ENCODE data around the gene ATP5ME.

GRCh38 chr4:709348-709747 lies 35.3 kb upstream of the ATP5ME start:
- no peak for TF ChIP-seq POLR2A (IDR thresholded peaks at IDR 0.05)
- TF ChIP-seq CTCF (IDR thresholded peaks at IDR 0.05 in 4 of 5, conservative IDR thresholded peaks at IDR 0.05 in 1 of 5) = no peak

Data from gastrocnemius medialis (tissue), 4 donors.